Upper lobe of right lung (tissue), 1 donor: ENCODE measurements around the gene LYPD4. TPM values are rescaled to one million over a fixed set of nuclear protein-coding genes. Genes with fewer than 3 reads are reported as not detected.
"Not testable (repeated sequence)": the region's sequence is repeated elsewhere in the genome, so short reads cannot be mapped to it uniquely, and the experiment has no call there.

Source experiments
- ATAC-seq: fragments of 200-7000 bp; cut with Tn5 transposase; one replicate; pipeline ENCODE4 v1.9.1; 2020; ENCODE audit warnings: mild to moderate bottlenecking, moderate library complexity
- DNase-seq: peaks from one replicate; pipeline ENCODE4 v3.0.0-alpha.2; 2020
- H3K27ac ChIP-seq: fragments of 200-600 bp; one replicate; pipeline ENCODE4 v1.8.0; 2022
- H3K27me3 ChIP-seq: fragments of 200-600 bp; one replicate; pipeline ENCODE4 v1.8.0; 2022; ENCODE audit warnings: mild to moderate bottlenecking
- H3K36me3 ChIP-seq: fragments of 200-600 bp; one replicate; pipeline ENCODE4 v1.8.0; 2022
- H3K4me1 ChIP-seq: fragments of 200-600 bp; one replicate; pipeline ENCODE4 v1.8.0; 2022
- H3K4me3 ChIP-seq: fragments of 200-600 bp; one replicate; pipeline ENCODE4 v1.8.0; 2022; ENCODE audit warnings: mild to moderate bottlenecking
- H3K9me3 ChIP-seq: fragments of 200-600 bp; one replicate; pipeline ENCODE4 v1.8.0; 2022
- CTCF ChIP-seq: fragments of 200-600 bp; IDR thresholded peaks from one replicate; pipeline ENCODE4 v1.8.0; 2022; ENCODE audit warnings: antibody characterized with exemption
- intact Hi-C: fragments of 100-400 bp; cut with DNase I; formaldehyde crosslinking; loops from one replicate; pipeline ENCODE4 v1.11.0; 2022
- total RNA-seq: library from RNA; stranded (reverse); fragmentation: NEBNext Ultra II Directional; extraction: Animal tissue kit (Norgen Biotek cat#: 25700); gene quantifications from one replicate; pipeline ENCODE4 v1.2.1, GENCODE V29; 2021
- donor health status: DM: no; HTN: yes; CAD: no; lungs with severe emphysema.

Gene LYPD4
- total RNA-seq, 1 donor from 2014 or later: not detected

GRCh38 chr19:41877916-41878905, 33.7 kb upstream of the LYPD4 start:
- no peak for TF ChIP-seq CTCF
- ATAC-seq (no peak), DNase-seq (no peak)
- no peaks in the 10 kb centered on the region for H3K36me3 ChIP-seq
- intact Hi-C loops: no loop called here
- no peaks in the 10 kb centered on the region for H3K27me3 ChIP-seq
- H3K9me3 ChIP-seq: no peaks in the 10 kb centered on the region
- H3K27ac ChIP-seq: peak overlapping the region; percentile 42
- no peak overlapping the region for H3K4me3 ChIP-seq
- peaks cover 11% of the 10 kb centered on the region for H3K4me1 ChIP-seq

GRCh38 chr19:41876847-41877832, 32.7 kb upstream of the LYPD4 start, which contains the start of gene CD79A:
CD79A (plus strand) TSS chr19:41877279; CDS start chr19:41877305, 26 bp downstream.
- intact Hi-C loops: no loop called here
- H3K9me3 ChIP-seq: no peaks in the 10 kb centered on the region
- DNase-seq: no peak
- no peak within 1 kb of the TSS for H3K4me3 ChIP-seq
- no peak for TF ChIP-seq CTCF
- H3K27me3 ChIP-seq: no peaks in the 10 kb centered on the region
- H3K4me1 ChIP-seq: peaks cover 16% of the 10 kb centered on the region
- H3K36me3 ChIP-seq: peaks cover 4% of the 10 kb centered on the region
- H3K27ac ChIP-seq: peak within 1 kb of the TSS; percentile 42
- ATAC-seq: peak; percentile 34

GRCh38 chr19:41875973-41876372, 31.5 kb upstream of the LYPD4 start:
- Histone ChIP-seq H3K27ac (peak overlapping the region; percentile 43), H3K36me3 (peaks cover 16% of the 10 kb centered on the region), H3K4me1 (peaks cover 24% of the 10 kb centered on the region)
- DNase-seq, H3K9me3 ChIP-seq, H3K4me3 ChIP-seq, intact Hi-C loops, ATAC-seq, H3K27me3 ChIP-seq: not testable (repeated sequence)

- Histone ChIP-seq H3K27me3 (no peaks in the 10 kb centered on the region), H3K4me1 (peaks cover 47% of the 10 kb centered on the region), H3K4me3 (no peak overlapping the region), H3K27ac (peak overlapping the region; percentile 51), H3K9me3 (no peaks in the 10 kb centered on the region), H3K36me3 (peaks cover 45% of the 10 kb centered on the region)
- intact Hi-C loops: no loop called here
- DNase-seq (peak; percentile 92), ATAC-seq (peak; percentile 76)
- peak; percentile 70 for TF ChIP-seq CTCF
Measured at GRCh38 chr19:41872775-41873647, 28.5 kb upstream of the LYPD4 start.

GRCh38 chr19:41872384-41872774, 27.9 kb upstream of the LYPD4 start:
- no peak for ATAC-seq
- DNase-seq: no peak
- Histone ChIP-seq H3K27me3 (no peaks in the 10 kb centered on the region), H3K9me3 (no peaks in the 10 kb centered on the region), H3K4me1 (peaks cover 54% of the 10 kb centered on the region), H3K36me3 (peaks cover 51% of the 10 kb centered on the region), H3K27ac (peak overlapping the region; percentile 51), H3K4me3 (no peak overlapping the region)
- intact Hi-C loops: no loop called here
- no peak for TF ChIP-seq CTCF
